HG03565 (cell line): Measurements from ENCODE around the gene PLXNA2.

Experiments used
- ATAC-seq: cut with Tn5 transposase; IDR thresholded peaks from one replicate; pipeline ENCODE4 v1.9.1; 2021; ENCODE audit warnings: mild to moderate bottlenecking, moderate library complexity; ENCODE audit not compliant: unreplicated experiment

Gene PLXNA2

GRCh38 chr1:208225954-208226937, 17.9 kb downstream of the PLXNA2 start:
- ATAC-seq: no peak

- ATAC-seq: no peak
These were observed 19.9 kb downstream of the PLXNA2 start for GRCh38 chr1:208224192-208224713.

DNA sequence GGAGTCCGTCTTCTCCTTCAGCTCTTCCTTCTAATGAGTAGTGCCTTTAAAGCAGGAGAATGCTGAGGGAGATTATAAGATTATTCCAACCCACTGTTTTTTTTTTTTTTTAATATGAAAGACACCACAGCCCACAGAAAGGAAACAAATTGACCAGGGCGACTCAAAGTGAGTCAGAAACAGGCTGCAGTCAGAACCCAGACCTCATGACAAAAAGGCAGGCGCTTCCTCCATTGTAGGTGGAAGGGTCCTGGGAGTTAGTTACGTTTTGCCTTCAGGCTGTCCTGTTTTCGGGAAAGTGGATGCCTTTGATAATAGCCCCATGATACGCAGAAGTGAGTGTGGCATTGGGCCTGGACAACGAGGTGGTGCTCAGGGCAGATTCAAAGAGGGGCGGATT, 21.0 kb downstream of the PLXNA2 start:
- ATAC-seq: no peak

DNA sequence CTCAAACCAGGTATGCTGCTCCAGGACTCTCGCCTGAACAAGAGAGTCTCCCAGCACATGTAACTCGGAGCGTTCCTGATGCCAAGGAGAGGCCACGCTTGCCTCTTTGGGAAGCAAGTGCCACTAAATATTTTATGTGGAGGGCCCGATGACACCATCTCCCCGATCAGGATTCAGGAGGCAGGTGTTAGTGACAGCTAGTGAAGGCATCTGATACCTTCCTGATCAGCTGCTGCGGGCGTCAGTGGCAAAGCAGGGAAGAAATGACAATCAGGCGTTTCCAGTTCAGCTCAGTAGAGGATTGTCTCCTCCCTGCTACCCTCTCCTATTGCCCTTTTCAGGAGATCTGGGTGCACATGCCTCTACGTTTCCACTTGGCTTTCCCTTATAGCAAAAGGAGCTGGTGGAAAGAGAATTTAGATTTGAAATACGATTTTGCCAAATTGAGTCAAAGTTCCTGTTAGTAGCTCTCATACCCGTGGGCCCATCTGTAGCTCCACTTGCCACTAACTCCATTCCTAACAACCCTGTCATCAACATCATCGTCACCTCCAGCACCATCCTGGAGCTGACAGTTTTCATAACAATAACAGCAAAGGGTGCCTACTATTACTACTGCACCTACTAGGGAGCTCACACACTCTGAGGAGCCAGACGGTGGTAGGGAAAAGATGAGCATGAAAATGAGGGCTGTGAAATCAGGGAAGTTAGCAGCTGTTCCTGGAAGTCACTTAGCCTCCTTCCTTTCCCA, 21.6 kb downstream of the PLXNA2 start:
- no peak for ATAC-seq

DNA sequence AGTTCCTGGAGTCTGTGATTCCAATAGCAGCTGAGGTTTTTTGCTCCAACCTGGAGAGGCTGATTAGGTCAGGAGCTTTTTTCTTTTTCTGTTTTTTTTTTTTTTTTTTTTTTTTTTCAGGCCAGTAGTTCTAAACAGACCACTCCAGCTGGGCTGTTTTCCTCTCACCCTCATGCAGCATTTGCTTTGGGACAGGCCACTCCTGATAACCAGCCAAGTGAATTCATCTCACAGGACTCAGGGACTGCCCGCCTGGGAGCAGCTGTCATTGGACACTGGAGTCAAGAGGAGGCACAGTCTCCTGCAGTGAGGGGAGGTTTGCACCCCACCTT, 22.9 kb downstream of the PLXNA2 start:
- no peak for ATAC-seq

GRCh38 chr1:208219659-208220282, 24.4 kb downstream of the PLXNA2 start:
- no peak for ATAC-seq

DNA sequence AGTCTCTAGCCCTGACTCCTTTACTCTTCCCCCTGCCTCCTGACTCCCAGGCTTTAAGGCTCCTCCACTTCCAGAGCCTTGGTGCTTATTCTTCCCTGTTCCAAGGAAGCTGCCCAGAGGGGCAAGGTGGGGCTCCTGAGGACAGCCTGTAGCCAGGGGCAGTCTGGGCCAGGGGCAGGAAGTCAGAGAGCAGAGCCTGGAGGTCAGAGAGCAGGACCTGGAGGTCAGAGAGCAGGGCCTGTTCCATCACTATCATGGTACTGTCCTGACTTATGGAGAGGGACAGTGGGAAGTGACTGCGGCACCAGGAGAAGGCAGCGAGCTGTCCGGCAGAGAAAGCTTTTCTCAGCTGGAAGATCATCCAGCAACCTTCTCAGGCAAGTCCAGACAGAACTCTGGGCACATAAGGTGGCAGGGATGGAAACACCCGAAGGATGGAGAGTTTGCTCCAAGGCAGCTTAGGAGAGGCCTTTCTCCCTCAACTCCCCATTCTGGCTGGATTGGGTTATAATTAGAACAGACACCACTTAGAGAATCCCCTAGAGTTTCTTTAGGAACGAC, 25.0 kb downstream of the PLXNA2 start:
- ATAC-seq: no peak

GRCh38 chr1:208218237-208219097, 25.7 kb downstream of the PLXNA2 start:
- no peak for ATAC-seq

- ATAC-seq: no peak
These were observed 26.4 kb downstream of the PLXNA2 start for GRCh38 chr1:208217781-208218180.

GRCh38 chr1:208216806-208217205, 27.4 kb downstream of the PLXNA2 start:
- no peak for ATAC-seq

DNA sequence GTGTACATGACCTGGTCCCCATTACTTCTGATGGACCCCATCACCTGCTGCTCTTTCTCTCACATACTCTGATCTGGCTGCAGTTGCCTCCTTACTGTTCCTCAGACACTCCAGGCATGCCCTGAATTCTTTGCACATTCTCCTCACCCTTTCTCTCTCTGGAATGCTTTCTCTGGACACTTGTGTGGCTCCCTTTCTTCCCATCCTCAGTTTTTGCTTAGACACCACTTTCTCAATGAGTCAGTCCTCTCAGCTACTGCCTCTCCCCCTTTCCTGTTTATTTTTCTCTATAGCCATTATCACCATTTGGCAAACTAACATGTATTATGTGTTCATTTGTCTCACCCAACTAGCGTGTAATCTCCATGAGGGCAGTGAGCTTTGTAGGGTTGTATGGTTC, 28.1 kb downstream of the PLXNA2 start:
- no peak for ATAC-seq

- ATAC-seq: no peak
These were observed 28.8 kb downstream of the PLXNA2 start for GRCh38 chr1:208215393-208215792.

DNA sequence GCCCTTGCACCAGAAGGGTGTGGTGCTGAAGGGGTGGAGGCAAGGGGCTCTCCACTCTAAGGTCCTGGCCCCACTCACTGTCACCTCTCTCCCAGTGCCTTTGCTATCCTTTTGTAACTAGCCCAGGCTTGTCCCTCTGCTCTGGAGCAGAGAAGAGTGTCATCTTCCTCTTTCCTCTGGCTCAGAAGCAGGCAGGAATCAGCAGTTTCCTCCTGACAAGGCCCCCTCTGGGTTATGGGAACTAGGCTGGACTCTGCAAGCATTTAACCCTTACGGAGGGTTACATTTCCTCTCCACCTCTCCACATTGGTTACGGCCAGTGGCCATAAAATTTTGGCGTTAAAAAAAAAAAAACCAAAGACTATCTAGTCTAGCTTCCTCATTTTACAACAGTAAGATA, 30.4 kb downstream of the PLXNA2 start:
- ATAC-seq: no peak

GRCh38 chr1:208212893-208213292, 31.3 kb downstream of the PLXNA2 start:
- no peak for ATAC-seq

GRCh38 chr1:208211921-208212843, 32.0 kb downstream of the PLXNA2 start:
- no peak for ATAC-seq

DNA sequence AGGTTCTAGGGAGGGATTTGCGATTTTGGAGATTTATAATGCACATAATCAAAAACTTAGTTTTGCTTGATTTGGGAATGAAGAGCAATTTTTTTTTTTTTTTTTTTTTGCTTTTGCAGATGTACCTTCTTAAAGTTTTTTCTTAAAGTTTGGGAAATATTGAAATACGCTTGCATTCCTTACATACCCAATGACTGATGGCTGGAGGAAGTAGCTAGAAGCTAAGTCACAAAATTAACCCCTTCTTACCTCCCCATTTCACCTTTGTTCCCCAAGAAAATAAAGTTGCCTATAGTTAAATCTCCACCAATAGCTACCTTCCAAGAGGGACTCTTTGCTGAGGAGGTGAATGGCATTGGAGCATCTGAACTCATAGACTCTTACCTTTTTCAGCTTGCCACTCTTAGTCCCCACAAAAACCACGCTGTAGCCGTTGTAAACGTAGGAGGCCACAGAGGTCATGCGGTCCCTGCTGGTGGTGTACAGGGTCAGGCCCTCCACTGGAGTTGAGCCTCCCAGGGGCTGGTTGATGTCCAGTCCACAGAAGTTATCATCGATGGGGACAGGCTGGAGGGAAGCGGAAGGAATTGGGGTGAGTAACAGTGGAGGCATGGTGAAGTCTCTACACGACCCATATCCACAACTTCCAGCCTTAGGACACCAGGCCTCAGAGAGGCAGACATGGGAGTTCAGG, 34.1 kb downstream of the PLXNA2 start:
- no peak for ATAC-seq

DNA sequence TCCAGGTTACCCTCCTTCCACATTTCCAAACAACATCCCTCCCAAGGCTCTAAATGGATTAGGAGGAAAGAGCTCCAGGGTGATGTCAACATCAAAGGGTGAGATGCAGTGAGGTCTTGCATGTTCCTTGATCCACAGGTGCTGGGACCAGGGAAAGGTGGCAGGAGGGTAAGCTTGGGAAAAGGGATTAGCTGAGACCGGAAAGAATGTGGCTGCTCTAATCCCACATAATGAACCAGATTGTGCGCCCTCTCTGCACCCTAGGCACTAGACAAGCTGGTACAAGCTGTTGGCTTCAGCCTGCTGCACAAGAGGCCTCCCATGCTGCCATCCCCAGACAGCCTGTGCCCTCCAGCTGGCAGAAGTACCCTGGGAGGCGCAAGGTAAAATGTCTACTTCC, 34.9 kb downstream of the PLXNA2 start:
- no peak for ATAC-seq

- ATAC-seq: no peak
These were observed 36.1 kb downstream of the PLXNA2 start for GRCh38 chr1:208208132-208208487.
